Gastrocnemius medialis (tissue), 4 donors: ENCODE measurements around the gene HYDIN. TPM values are rescaled to one million over a fixed set of nuclear protein-coding genes. Genes with fewer than 3 reads are reported as not detected.

Experiments
- ATAC-seq, 2 donors: fragments of 150-250 bp; one replicate each; pipeline ENCODE4 v1.9.1; 2016
- DNase-seq, 2 donors: peaks; one replicate each; pipeline ENCODE4 v3.0.0-alpha.2; 2019
- H3K27ac ChIP-seq, 4 donors: fragments of 200-600 bp; sonication (generic); 1 replicate in 1 of 4; 2 replicates in 3 of 4; pipeline ENCODE4 v1.5.1; 2016 to 2018; ENCODE audit warnings: mild to moderate bottlenecking in 2 of 4, moderate library complexity in 1 of 4
- H3K27me3 ChIP-seq, 3 donors: fragments of 200-600 bp; sonication (generic) in 2 of 3; 1 replicate in 1 of 3; 2 replicates in 2 of 3; pipeline versions ENCODE4 v1.5.1 to v1.6.0; 2016 to 2019; ENCODE audit warnings: mild to moderate bottlenecking in 1 of 3, moderate library complexity in 1 of 3
- H3K36me3 ChIP-seq, 2 donors: fragments of 200-600 bp; sonication (generic) in 1 of 2; one replicate each; pipeline ENCODE4 v1.5.1; 2017 to 2018
- H3K4me1 ChIP-seq, 2 donors: fragments of 200-600 bp; sonication (generic) in 1 of 2; one replicate each; pipeline ENCODE4 v1.5.1; 2016 to 2017; ENCODE audit warnings: mild to moderate bottlenecking in 2 of 2
- H3K4me3 ChIP-seq, 4 donors: fragments of 200-600 bp; sonication (generic) in 3 of 4; 1 replicate in 1 of 4; 2 replicates in 3 of 4; pipeline ENCODE4 v1.5.1; 2016 to 2019; ENCODE audit warnings: mild to moderate bottlenecking in 2 of 4
- H3K9me3 ChIP-seq, 3 donors: fragments of 200-600 bp; sonication (generic) in 2 of 3; 1 replicate in 1 of 3; 2 replicates in 2 of 3; pipeline ENCODE4 v1.5.1; 2016 to 2019
- CTCF ChIP-seq, 5 experiments: fragments of 450-650 bp in 3 of 5; fragments of 200-600 bp in 2 of 5; sonication (generic) in 2 of 5; IDR thresholded peaks in 4 of 5; conservative IDR thresholded peaks in 1 of 5; 1 replicate in 4 of 5; 2 replicates in 1 of 5; pipeline ENCODE4 v1.5.1; 2016 to 2019; ENCODE audit warnings: antibody characterized with exemption in 5 of 5, mild to moderate bottlenecking in 3 of 5, moderate library complexity in 3 of 5
- POLR2A ChIP-seq, 2 donors: fragments of 450-650 bp; IDR thresholded peaks; one replicate each; pipeline ENCODE4 v1.6.1; 2017; ENCODE audit warnings: antibody characterized with exemption in 2 of 2, mild to moderate bottlenecking in 2 of 2, moderate library complexity in 2 of 2
- in situ Hi-C, 4 donors: fragments of 200-750 bp; cut with MboI; loops; one replicate each; pipeline versions ENCODE4 v1.15.0 to v1.8.0; 2017; ENCODE audit warnings: low sequenced_read_pairs in 4 of 4
- intact Hi-C: fragments of 100-400 bp; cut with DNase I; formaldehyde crosslinking; loops from one replicate; pipeline ENCODE4 v1.15.1; 2023; ENCODE audit warnings: low total_unique reads
- total RNA-seq, 4 donors: library from RNA; depleted of rRNA; stranded (reverse); fragments of >200 nt; gene quantifications; one replicate each; pipeline versions ENCODE4 v1.1.0 to v1.2.3, GENCODE V29; 2016

The HYDIN gene
- total RNA-seq, 4 donors from 2014 or later = 0.12 TPM; not detected in 3

DNA sequence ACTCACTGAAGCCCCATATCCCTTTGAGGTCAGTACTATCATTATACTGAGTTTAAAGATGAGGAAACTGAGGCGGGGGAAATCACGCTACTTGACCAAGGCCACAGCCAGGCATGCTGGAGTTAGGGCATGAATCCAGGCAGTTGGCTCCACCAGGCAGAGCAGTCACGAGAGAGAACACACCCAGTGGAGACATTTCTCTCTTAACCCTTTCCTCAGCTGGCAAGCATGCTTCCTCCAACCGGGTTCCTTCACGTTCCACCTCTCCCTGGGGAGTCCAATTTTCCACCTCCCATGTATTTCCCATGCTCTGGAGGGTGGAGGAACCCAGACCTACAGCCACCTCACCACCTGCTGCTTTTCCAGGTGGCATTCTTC is 462.3 kb downstream of the HYDIN start:
- Histone ChIP-seq H3K4me1 (peaks cover 45 to 49% of the 10 kb centered on the region in 2 donors), H3K9me3 (no peaks in the 10 kb centered on the region), H3K27ac (no peak overlapping the region), H3K4me3 (no peak overlapping the region), H3K36me3 (no peaks in the 10 kb centered on the region), H3K27me3 (no peaks in the 10 kb centered on the region)
- intact Hi-C loops (no loop called here), in situ Hi-C loops (loop anchor here (10.0 to 25.0 kb wide), 2 partner anchors 83 to 231 kb away; partner anchors contain the start of gene MTSS2 (in 1 of the 4))
- no peak for DNase-seq
- no peak for ATAC-seq
- no peak for TF ChIP-seq POLR2A (IDR thresholded peaks at IDR 0.05)
- no peak for TF ChIP-seq CTCF (IDR thresholded peaks at IDR 0.05 in 4 of 5, conservative IDR thresholded peaks at IDR 0.05 in 1 of 5)

- H3K36me3 ChIP-seq = peaks cover 0 to 3% of the 10 kb centered on the region in 2 donors
- in situ Hi-C loops = loop anchor here (10.0 to 25.0 kb wide), 2 partner anchors 83 to 230 kb away; partner anchors contain the start of gene MTSS2 (in 1 of the 4)
- H3K27me3 ChIP-seq = no peaks in the 10 kb centered on the region
- intact Hi-C loops = no loop called here
- DNase-seq = no peak
- H3K4me1 ChIP-seq = peaks cover 41 to 44% of the 10 kb centered on the region in 2 donors
- ATAC-seq = no peak
- H3K27ac ChIP-seq = no peak overlapping the region
- H3K4me3 ChIP-seq = no peak overlapping the region
- H3K9me3 ChIP-seq = no peaks in the 10 kb centered on the region
- TF ChIP-seq CTCF (IDR thresholded peaks at IDR 0.05 in 4 of 5, conservative IDR thresholded peaks at IDR 0.05 in 1 of 5) (no peak), POLR2A (IDR thresholded peaks at IDR 0.05) (no peak)
Measured at GRCh38 chr16:70767377-70768202, 462.9 kb downstream of the HYDIN start.

DNA sequence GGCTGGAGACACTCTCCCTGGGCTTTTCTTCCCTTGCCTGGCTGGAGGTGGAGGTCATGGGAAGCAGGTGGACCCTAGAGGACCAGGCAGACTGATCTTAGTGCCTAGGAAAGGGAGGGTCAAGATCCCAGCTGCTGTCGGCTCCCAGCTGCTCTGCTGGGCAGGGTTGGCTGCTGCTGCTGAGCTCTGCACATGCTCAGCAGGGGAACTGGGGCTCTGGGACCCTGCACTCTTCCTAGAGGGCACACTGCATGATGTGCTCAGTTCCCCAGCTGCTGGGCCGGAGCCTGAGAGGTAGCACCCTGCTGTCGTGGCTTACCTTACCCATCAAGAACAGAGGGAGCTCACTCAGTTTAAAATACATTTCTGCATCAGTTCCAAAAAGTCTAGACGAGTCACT is 463.9 kb downstream of the HYDIN start:
- in situ Hi-C loops = loop anchor here (10.0 to 25.0 kb wide), 2 partner anchors 82 to 229 kb away; partner anchors contain the start of gene MTSS2 (in 1 of the 4)
- intact Hi-C loops = no loop called here
- Histone ChIP-seq H3K9me3 (no peaks in the 10 kb centered on the region), H3K36me3 (peaks cover 0 to 12% of the 10 kb centered on the region in 2 donors), H3K4me3 (no peak overlapping the region), H3K27me3 (no peaks in the 10 kb centered on the region), H3K27ac (no peak overlapping the region), H3K4me1 (peaks cover 33 to 34% of the 10 kb centered on the region in 2 donors)
- DNase-seq (no peak), ATAC-seq (no peak)
- no peak for TF ChIP-seq POLR2A (IDR thresholded peaks at IDR 0.05)
- no peak for TF ChIP-seq CTCF (IDR thresholded peaks at IDR 0.05 in 4 of 5, conservative IDR thresholded peaks at IDR 0.05 in 1 of 5)

GRCh38 chr16:70766176-70766575 is 464.3 kb downstream of the HYDIN start:
- Histone ChIP-seq H3K9me3 (no peaks in the 10 kb centered on the region), H3K4me3 (no peak overlapping the region), H3K27me3 (no peaks in the 10 kb centered on the region), H3K36me3 (peaks cover 0 to 17% of the 10 kb centered on the region in 2 donors), H3K4me1 (peaks cover 29 to 30% of the 10 kb centered on the region in 2 donors), H3K27ac (no peak overlapping the region)
- no peak for ATAC-seq
- intact Hi-C loops = no loop called here
- TF ChIP-seq POLR2A (IDR thresholded peaks at IDR 0.05) (no peak), CTCF (IDR thresholded peaks at IDR 0.05 in 4 of 5, conservative IDR thresholded peaks at IDR 0.05 in 1 of 5) (no peak)
- in situ Hi-C loops = loop anchor here (10.0 to 25.0 kb wide), 2 partner anchors 81 to 229 kb away; partner anchors contain the start of gene MTSS2 (in 1 of the 4)
- DNase-seq = no peak
